Stomach smooth muscle (tissue), 2 donors: ENCODE measurements around the gene SLC26A6.
A peak's percentile ranks its signal among the peaks of the same experiment; 100 is the strongest.

ENCODE experiments used
- H3K27ac ChIP-seq: one replicate; pipeline ENCODE4 v1.7.0; 2013; ENCODE audit warnings: mild to moderate bottlenecking, low read length, inconsistent platforms
- H3K27me3 ChIP-seq, 2 donors: one replicate each; pipeline ENCODE4 v1.7.0; 2013; ENCODE audit warnings: low read length in 2 of 2; ENCODE audit not compliant: insufficient read depth in 2 of 2, control insufficient read depth in 1 of 2
- H3K36me3 ChIP-seq, 2 donors: one replicate each; pipeline ENCODE4 v1.7.0; 2013; ENCODE audit warnings: low read length in 2 of 2; ENCODE audit not compliant: control insufficient read depth in 2 of 2, insufficient read depth in 2 of 2
- H3K4me1 ChIP-seq: one replicate; pipeline ENCODE4 v1.7.0; 2013; ENCODE audit warnings: low read length; ENCODE audit not compliant: control insufficient read depth, insufficient read depth
- H3K4me3 ChIP-seq, 2 donors: one replicate each; pipeline ENCODE4 v1.7.0; 2013; ENCODE audit warnings: low read length in 2 of 2
- H3K9ac ChIP-seq, 2 donors: one replicate each; pipeline ENCODE4 v1.7.0; 2013; ENCODE audit warnings: low read length in 2 of 2, mild to moderate bottlenecking in 1 of 2
- H3K9me3 ChIP-seq, 2 donors: one replicate each; pipeline ENCODE4 v1.7.0; 2013; ENCODE audit warnings: low read length in 2 of 2; ENCODE audit not compliant: control insufficient read depth in 2 of 2
- donor health status: healthy.
- donor health status: Pancreatic carcinoma.

The SLC26A6 gene

DNA sequence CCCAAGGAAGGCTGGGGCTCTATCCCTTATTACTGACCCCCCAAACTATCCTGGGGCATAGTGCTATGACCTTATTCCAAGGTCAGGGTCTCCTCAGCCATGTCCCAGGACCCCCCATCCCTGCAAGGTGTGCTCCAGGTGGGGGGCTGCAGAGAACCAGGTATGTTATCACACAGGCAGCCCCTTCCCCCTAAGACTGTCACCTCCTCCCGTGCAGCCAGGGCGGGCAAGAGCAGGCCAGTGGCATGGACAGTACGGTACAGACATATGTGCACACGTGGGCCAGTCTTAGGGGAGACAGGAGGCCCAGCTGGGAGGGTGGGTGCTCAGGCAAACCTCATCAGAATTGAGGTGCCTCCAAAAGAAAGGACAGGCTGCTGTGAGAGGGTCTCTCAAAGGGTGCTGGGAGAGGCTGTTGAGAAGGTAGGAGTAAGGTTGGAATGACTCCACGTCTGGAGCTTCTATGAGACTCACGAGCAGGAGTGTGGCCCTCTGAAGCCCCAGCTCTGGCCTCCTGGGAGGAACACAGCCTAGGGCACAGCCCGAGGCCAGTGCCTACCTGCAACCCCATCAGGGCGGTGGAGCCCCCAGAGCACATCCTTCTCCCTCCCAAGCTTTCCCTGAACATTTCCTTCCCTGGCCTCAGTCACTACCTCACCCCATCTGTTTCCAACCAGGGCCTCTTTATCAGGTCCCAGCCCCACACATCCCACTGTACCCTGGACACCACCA lies 38.4 kb downstream of the SLC26A6 start:
- peaks cover 65% of the 10 kb centered on the region for H3K4me1 ChIP-seq
- H3K27ac ChIP-seq = peak overlapping the region; percentile 94
- H3K4me3 ChIP-seq = no peak overlapping the region
- H3K9ac ChIP-seq = no peak overlapping the region
- H3K9me3 ChIP-seq = no peaks in the 10 kb centered on the region
- peaks cover 0 to 2% of the 10 kb centered on the region in 2 donors for H3K27me3 ChIP-seq
- peaks cover 29 to 30% of the 10 kb centered on the region in 2 donors for H3K36me3 ChIP-seq

DNA sequence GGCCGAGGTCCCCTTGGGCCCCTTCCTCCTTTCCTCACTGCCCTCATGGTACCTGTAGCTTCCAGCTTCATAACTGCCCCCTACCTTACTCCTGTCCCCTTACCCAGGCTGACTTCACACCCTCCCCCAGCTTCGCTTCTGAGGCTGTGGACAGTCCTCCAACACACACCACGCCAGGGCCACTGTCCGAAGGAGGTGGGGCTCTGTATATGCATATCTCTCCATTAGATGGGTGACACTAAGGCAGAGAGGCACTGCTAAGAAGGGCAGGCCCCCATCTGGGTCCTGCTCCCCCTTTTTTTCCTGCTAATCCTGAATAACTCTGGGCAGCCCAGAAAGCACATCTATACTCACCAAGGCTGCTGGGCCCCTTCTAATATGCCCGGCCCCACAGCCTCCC lies 39.1 kb downstream of the SLC26A6 start:
- peaks cover 0 to 2% of the 10 kb centered on the region in 2 donors for H3K27me3 ChIP-seq
- peak overlapping the region; percentile 94 for H3K27ac ChIP-seq
- no peak overlapping the region for H3K4me3 ChIP-seq
- peaks cover 23 to 25% of the 10 kb centered on the region in 2 donors for H3K36me3 ChIP-seq
- no peaks in the 10 kb centered on the region for H3K9me3 ChIP-seq
- H3K9ac ChIP-seq = no peak overlapping the region
- H3K4me1 ChIP-seq = peaks cover 58% of the 10 kb centered on the region

DNA sequence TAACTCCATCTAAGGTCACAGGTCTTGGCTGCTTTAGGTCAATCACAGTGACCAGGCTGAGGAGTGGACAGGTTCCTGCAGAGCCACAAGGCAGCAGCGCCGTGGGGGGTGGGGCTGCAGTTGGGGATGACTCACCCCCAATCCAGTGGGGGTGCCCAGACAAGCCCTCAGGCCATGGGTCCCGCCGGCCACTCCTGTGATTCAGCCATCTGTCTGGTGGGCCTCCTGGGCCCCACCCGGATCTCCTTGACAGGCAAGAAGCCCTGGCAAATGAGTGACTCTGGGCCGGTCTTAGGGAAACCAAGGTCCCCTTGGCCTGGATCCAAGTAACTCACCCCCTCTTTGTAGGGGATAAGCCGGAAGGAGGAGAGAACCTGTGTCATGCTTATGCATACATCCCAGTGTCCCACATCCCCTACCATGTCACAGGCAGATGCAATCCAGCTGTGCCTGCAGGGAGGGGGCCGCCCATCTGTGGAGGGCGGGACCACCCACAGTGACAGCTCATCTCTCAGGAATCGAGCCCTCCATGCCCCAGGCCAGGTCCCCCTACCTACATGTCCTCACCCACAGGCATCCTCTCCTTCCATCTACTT lies 39.6 kb downstream of the SLC26A6 start:
- no peaks in the 10 kb centered on the region for H3K9me3 ChIP-seq
- peak overlapping the region; percentile 94 for H3K27ac ChIP-seq
- H3K36me3 ChIP-seq = peaks cover 18 to 20% of the 10 kb centered on the region in 2 donors
- peaks cover 56% of the 10 kb centered on the region for H3K4me1 ChIP-seq
- H3K27me3 ChIP-seq = peaks cover 0 to 2% of the 10 kb centered on the region in 2 donors
- H3K9ac ChIP-seq = peak overlapping the region in 1 of 2 donors; percentile 62
- peak overlapping the region; percentile 7 to 69 for H3K4me3 ChIP-seq

DNA sequence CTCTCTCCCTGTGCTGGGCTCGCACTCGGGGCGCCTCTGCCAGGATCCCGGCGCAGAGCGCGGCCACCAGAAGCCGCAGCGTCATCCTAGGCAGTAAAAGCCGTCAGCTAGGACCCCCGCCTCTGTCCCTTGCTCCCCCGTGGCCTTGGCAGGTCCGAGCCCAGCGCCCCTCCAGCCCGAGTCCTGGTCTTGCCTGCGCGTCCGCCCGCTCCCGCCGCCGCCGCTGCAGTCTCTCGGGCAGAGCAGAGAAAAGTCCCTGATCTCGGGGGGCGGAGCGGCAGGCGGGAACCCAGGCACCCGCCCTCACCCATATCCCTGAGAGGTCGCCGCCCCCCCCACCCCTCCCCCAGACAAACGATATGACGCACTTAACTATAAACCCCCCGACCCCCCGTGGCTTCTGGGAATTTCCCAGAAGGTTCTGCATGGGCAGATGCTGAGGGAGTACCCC lies 40.2 kb downstream of the SLC26A6 start, which contains the start of gene COL7A1:
TSS of gene COL7A1 (minus strand) at position 255 of the 451 bp plus-strand sequence. CDS start at position 85, 170 bp downstream.
- Histone ChIP-seq H3K9ac (peak within 1 kb of the TSS; percentile 55 to 62), H3K4me3 (peak within 1 kb of the TSS; percentile 59 to 69), H3K9me3 (no peaks in the 10 kb centered on the region), H3K36me3 (peaks cover 13 to 14% of the 10 kb centered on the region in 2 donors), H3K27me3 (peaks cover 0 to 2% of the 10 kb centered on the region in 2 donors), H3K27ac (peak within 1 kb of the TSS; percentile 94), H3K4me1 (peaks cover 51% of the 10 kb centered on the region)

DNA sequence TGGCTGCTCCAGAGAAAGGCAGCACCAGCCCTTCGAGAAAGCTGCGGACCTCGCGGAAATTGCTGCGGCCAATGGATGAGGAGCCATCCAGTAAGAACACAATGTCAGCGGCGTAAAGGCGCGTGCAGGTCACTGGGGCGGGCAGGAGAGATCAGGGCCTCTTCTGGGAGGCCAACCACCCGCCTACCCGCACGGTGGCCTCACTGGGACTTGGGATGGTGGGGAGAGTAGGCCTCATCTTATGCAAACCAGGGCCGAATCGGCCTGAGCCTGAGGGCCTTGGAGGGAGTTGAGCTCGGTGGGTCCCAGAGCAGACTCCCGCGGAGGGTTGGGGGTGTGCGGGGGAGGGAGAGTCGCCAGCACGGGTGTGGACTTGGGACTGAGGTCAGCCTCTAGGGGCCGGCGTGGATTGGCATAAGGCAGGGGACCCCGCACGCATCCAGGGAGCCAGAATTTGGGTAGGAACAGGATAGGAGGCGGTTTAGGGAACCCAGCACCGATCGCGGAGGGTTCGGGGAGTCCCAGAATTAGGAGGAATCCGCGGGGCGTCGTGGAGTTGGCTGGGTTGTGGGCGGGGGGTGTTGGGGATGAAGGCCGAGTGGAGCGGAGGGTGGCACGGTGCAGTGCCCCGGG lies 40.7 kb downstream of the SLC26A6 start:
- H3K4me3 ChIP-seq = peak overlapping the region; percentile 59 to 69
- peaks cover 45% of the 10 kb centered on the region for H3K4me1 ChIP-seq
- peaks cover 7 to 9% of the 10 kb centered on the region in 2 donors for H3K36me3 ChIP-seq
- peaks cover 0 to 2% of the 10 kb centered on the region in 2 donors for H3K27me3 ChIP-seq
- H3K9ac ChIP-seq = peak overlapping the region; percentile 55 to 62
- H3K27ac ChIP-seq = no peak overlapping the region
- no peaks in the 10 kb centered on the region for H3K9me3 ChIP-seq

DNA sequence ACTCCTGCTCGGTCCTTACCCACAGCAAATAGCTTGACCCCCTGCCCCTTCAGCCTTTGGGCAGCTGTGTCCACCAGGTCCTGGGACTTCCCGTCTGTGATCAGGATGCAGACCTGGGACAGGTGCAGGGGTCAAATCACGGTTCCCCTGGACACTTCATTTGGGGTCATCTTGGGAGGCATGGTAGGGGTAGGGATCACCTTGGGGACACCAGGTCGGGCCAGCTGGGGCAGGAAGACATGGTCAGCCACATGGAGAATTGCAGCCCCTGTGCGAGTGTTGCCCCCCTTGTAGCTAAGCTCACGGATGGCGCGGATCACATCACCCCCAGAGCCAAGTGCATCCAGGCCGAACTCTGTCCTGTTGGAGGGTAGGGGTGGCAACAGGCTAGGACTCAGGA lies 41.9 kb downstream of the SLC26A6 start:
- Histone ChIP-seq H3K4me3 (no peak overlapping the region), H3K27me3 (peaks cover 0 to 2% of the 10 kb centered on the region in 2 donors), H3K36me3 (peaks cover 2 to 4% of the 10 kb centered on the region in 2 donors), H3K9me3 (no peaks in the 10 kb centered on the region), H3K4me1 (peaks cover 34% of the 10 kb centered on the region), H3K27ac (no peak overlapping the region), H3K9ac (no peak overlapping the region)

DNA sequence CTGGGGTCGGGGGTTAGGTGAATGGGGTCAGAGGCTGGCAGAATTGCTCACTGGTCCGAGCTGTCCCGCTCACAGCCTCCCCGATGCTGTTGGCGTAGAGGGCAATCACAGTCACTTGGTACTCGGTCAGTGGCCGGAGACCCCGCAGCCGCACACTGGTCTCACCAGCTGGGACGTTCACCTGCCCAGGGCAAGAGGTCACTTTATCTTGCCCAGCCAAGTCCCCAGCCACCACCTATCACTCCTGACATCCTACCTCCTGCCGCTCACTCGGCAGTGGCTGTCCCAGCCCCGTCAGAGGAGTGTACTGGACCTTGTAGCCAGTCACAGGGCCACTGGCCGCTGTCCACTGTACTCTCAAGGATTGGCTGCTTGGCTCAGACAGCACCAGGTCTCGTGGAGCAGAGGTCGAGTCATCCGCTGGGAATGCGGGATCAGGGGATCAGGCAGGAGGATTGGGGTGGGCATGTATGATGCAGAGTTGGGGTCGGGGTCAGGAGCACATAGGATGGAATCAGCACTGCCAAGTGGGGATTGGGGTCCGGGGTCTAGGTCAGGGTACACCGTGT lies 42.7 kb downstream of the SLC26A6 start:
- H3K4me3 ChIP-seq = no peak overlapping the region
- H3K27me3 ChIP-seq = peaks cover 0 to 2% of the 10 kb centered on the region in 2 donors
- no peak overlapping the region for H3K9ac ChIP-seq
- H3K36me3 ChIP-seq = peaks cover 2 to 3% of the 10 kb centered on the region in 2 donors
- no peaks in the 10 kb centered on the region for H3K9me3 ChIP-seq
- H3K4me1 ChIP-seq = peaks cover 27% of the 10 kb centered on the region
- H3K27ac ChIP-seq = no peak overlapping the region

DNA sequence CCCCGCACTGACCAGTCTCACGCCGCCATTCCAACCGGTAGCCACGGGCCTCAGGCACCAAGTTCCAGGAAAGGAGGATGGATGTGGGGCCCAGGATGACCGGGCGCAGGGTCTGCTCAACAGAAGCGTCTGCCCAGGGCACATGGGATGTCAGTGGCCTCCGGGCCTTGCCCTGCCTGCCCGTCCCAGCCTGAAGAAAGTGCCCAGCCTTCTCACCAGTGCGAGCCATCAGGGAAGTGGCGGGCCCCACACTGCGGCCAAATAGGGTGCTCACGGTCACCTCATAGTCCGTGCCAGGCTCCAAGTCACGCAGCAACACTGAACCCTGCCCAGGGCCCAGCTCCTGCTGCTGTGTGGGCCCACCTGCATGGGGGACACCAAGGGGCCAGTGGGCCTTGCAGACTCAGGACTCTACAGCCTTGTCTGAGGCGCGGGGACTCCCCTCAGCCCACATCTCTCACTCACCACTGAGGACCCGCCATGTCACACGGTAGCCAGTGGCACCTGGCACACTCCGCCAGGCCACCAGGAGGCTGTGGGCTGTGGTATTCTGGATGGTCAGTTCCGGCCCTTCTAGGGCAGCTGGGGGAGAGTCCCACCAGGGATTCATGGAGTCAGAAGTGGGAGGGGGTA lies 43.3 kb downstream of the SLC26A6 start:
- peaks cover 0 to 2% of the 10 kb centered on the region in 2 donors for H3K27me3 ChIP-seq

DNA sequence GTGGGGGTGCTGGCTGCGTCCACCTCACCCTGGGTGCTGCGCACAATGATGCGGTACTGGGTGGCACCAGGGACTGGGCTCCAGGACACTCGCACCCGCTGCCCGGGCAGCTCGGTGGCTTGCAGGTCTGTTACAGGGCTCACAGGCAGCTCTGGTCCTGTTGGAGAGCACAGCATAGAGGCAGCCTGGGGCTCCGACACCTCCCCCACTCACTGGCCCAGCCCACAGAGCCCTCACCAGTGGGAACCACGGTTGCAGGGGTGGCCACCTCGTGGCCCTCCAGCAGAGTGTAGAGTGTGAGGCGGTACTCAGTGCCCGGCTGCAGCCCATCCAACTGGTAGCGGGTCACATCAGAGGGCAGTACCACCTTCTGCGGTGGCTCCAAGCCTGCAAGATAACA lies 43.8 kb downstream of the SLC26A6 start:
- peaks cover 0 to 2% of the 10 kb centered on the region in 2 donors for H3K27me3 ChIP-seq
- no peak overlapping the region for H3K27ac ChIP-seq

More for the DNA sequence above, 43.3 kb downstream of the SLC26A6 start:
- H3K27ac ChIP-seq = no peak overlapping the region
- H3K9ac ChIP-seq = no peak overlapping the region
- no peaks in the 10 kb centered on the region for H3K9me3 ChIP-seq
- H3K4me3 ChIP-seq = no peak overlapping the region
- H3K4me1 ChIP-seq = peaks cover 25% of the 10 kb centered on the region
- peaks cover 0 to 3% of the 10 kb centered on the region in 2 donors for H3K36me3 ChIP-seq

DNA sequence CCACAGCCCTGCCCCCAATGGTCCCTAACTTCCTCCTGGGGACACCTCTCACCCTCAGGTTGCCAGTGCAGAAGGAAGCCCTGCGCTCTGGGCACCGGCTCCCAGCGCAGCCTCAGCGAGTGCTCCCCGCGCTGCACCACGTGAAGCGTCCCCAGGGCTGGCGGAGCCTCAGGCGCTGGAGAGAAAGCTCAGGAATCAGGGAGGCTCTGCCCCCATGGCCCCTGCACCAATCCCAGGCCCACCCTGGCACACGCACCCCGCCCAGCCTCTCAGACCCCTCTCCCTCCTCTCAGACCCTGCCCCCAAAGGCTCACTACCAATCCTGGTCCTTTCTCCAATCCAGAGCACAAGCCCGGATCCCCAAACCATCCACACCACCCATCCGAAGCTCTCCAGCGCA lies 47.0 kb downstream of the SLC26A6 start:
- no peak overlapping the region for H3K9ac ChIP-seq
- peaks cover 0 to 3% of the 10 kb centered on the region in 2 donors for H3K36me3 ChIP-seq
- H3K9me3 ChIP-seq = no peaks in the 10 kb centered on the region
- H3K27ac ChIP-seq = no peak overlapping the region
- H3K27me3 ChIP-seq = no peaks in the 10 kb centered on the region
- H3K4me3 ChIP-seq = no peak overlapping the region
- no peaks in the 10 kb centered on the region for H3K4me1 ChIP-seq

More for the DNA sequence above, 43.8 kb downstream of the SLC26A6 start:
- peaks cover 21% of the 10 kb centered on the region for H3K4me1 ChIP-seq
- H3K36me3 ChIP-seq = peaks cover 0 to 3% of the 10 kb centered on the region in 2 donors
- no peak overlapping the region for H3K9ac ChIP-seq
- H3K9me3 ChIP-seq = no peaks in the 10 kb centered on the region
- H3K4me3 ChIP-seq = no peak overlapping the region
